Astrocyte (in vitro differentiated cells and primary cell): ENCODE data around the gene GCNT1. TPM values are rescaled to one million over a fixed set of nuclear protein-coding genes. Genes with fewer than 3 reads are reported as not detected.

Experiments used
- DNase-seq: peaks from one replicate; pipeline ENCODE4 v3.0.0-alpha.2; 2010; ENCODE audit warnings: low read depth
- FAIRE-seq: peaks from 2 replicates; lab custom pipeline; 2011; peaks lifted over from hg19 to GRCh38; lab: Jason Lieb, UNC
- H2AFZ ChIP-seq: 2 replicates; pipeline ENCODE4 v1.6.0; 2012; ENCODE audit warnings: low read depth, low read length, inconsistent platforms
- H3K27ac ChIP-seq: 2 replicates; pipeline ENCODE4 v1.5.1; 2011; ENCODE audit warnings: low read depth, low read length, inconsistent platforms
- H3K27me3 ChIP-seq: 2 replicates; pipeline ENCODE4 v1.6.0; 2011; ENCODE audit warnings: low read length, inconsistent platforms; ENCODE audit not compliant: insufficient read depth
- H3K36me3 ChIP-seq: 2 replicates; pipeline ENCODE4 v1.5.1; 2011; ENCODE audit warnings: low read length, inconsistent platforms; ENCODE audit not compliant: insufficient read depth
- H3K4me1 ChIP-seq: 2 replicates; pipeline ENCODE4 v1.5.1; 2011; ENCODE audit warnings: low read length, inconsistent platforms; ENCODE audit not compliant: insufficient read depth
- H3K4me2 ChIP-seq: 2 replicates; pipeline ENCODE4 v1.6.0; 2012; ENCODE audit warnings: low read length, inconsistent platforms
- H3K4me3 ChIP-seq: 2 replicates; pipeline ENCODE4 v1.5.1; 2011; ENCODE audit warnings: low read depth, mild to moderate bottlenecking, low read length, inconsistent platforms; ENCODE audit not compliant: insufficient read depth
- H3K79me2 ChIP-seq: 2 replicates; pipeline ENCODE4 v1.6.0; 2012; ENCODE audit warnings: mild to moderate bottlenecking, low read length, inconsistent platforms; ENCODE audit not compliant: insufficient read depth
- H3K9ac ChIP-seq: 2 replicates; pipeline ENCODE4 v1.6.0; 2012; ENCODE audit warnings: mild to moderate bottlenecking, low read length, inconsistent platforms
- H3K9me3 ChIP-seq: 2 replicates; pipeline ENCODE4 v1.5.1; 2012; ENCODE audit warnings: low read depth, mild to moderate bottlenecking, low read length, inconsistent platforms; ENCODE audit not compliant: insufficient read depth
- H4K20me1 ChIP-seq: 2 replicates; pipeline ENCODE4 v1.6.0; 2012; ENCODE audit warnings: low read length, inconsistent platforms; ENCODE audit not compliant: insufficient read depth
- H3K27ac Mint-ChIP-seq: one replicate; pipeline ENCODE4 v1.8.0; 2021; ENCODE audit warnings: mild to moderate bottlenecking, mixed read lengths; ENCODE audit not compliant: unreplicated experiment
- H3K27me3 Mint-ChIP-seq: one replicate; pipeline ENCODE4 v1.8.0; 2021; ENCODE audit warnings: low read depth, mixed read lengths; ENCODE audit not compliant: unreplicated experiment
- H3K36me3 Mint-ChIP-seq: one replicate; pipeline ENCODE4 v1.8.0; 2021; ENCODE audit warnings: low read depth, mixed read lengths; ENCODE audit not compliant: unreplicated experiment
- H3K4me1 Mint-ChIP-seq: one replicate; pipeline ENCODE4 v1.8.0; 2021; ENCODE audit warnings: low read depth, mixed read lengths; ENCODE audit not compliant: unreplicated experiment
- H3K4me3 Mint-ChIP-seq: one replicate; pipeline ENCODE4 v1.8.0; 2021; ENCODE audit warnings: mild to moderate bottlenecking, moderate library complexity, mixed read lengths; ENCODE audit not compliant: unreplicated experiment
- H3K9me3 Mint-ChIP-seq: one replicate; pipeline ENCODE4 v1.8.0; 2021; ENCODE audit warnings: mild to moderate bottlenecking, mixed read lengths; ENCODE audit not compliant: unreplicated experiment
- CTCF ChIP-seq: IDR thresholded peaks from 2 replicates; pipeline ENCODE4 v1.5.1; 2011; ENCODE audit warnings: low read depth, mild to moderate bottlenecking, inconsistent platforms, low read length, moderate library complexity; ENCODE audit not compliant: insufficient read depth
- EZH2 ChIP-seq: IDR thresholded peaks from 2 replicates; pipeline ENCODE4 v1.6.1; 2012; ENCODE audit warnings: mild to moderate bottlenecking, low read length, inconsistent platforms; ENCODE audit not compliant: insufficient read depth
- total RNA-seq: library from RNA; stranded (reverse); gene quantifications from 2 replicates; pipeline ENCODE4 v1.2.1, GENCODE V29; 2021

Gene GCNT1
- total RNA-seq, 1 donor from 2014 or later = 14.7 TPM

DNA sequence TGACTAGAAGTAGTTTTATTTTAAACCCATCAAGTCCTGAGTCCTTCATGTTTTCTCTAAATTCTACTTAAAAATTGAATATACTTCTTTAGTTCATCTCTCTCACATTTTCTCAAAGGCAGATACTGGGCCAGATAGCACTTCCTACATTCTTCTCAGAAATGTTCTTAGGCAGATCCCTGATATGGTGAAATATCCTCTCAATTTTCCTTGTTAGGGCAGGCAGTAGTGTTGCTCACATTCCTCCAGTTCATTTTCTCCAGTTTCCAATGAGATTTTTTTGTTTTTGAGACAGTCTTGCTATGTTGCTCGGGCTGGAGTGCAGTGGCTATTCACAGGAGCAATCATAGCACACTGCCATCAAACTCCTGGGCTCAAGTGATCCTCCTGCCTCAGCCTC, 5.7 kb downstream of the GCNT1 start:
- no peaks in the 10 kb centered on the region for H3K36me3 ChIP-seq
- no peak overlapping the region for H3K4me3 Mint-ChIP-seq
- H3K4me1 ChIP-seq = peaks cover 5% of the 10 kb centered on the region
- peaks cover 23% of the 10 kb centered on the region for H4K20me1 ChIP-seq
- no peak for TF ChIP-seq CTCF
- no peak for TF ChIP-seq EZH2
- no peaks in the 10 kb centered on the region for H3K4me1 Mint-ChIP-seq
- H3K27me3 ChIP-seq = no peaks in the 10 kb centered on the region
- H3K27ac Mint-ChIP-seq = no peak overlapping the region
- no peak overlapping the region for H2AFZ ChIP-seq
- peaks cover 2% of the 10 kb centered on the region for H3K27me3 Mint-ChIP-seq
- H3K4me3 ChIP-seq = no peak overlapping the region
- DNase-seq (no peak), FAIRE-seq (no peak)
- peaks cover 36% of the 10 kb centered on the region for H3K79me2 ChIP-seq
- H3K9ac ChIP-seq = no peak overlapping the region
- H3K4me2 ChIP-seq = no peak overlapping the region
- H3K36me3 Mint-ChIP-seq = peaks cover 12% of the 10 kb centered on the region
- no peak overlapping the region for H3K27ac ChIP-seq
- no peaks in the 10 kb centered on the region for H3K9me3 ChIP-seq
- H3K9me3 Mint-ChIP-seq = no peaks in the 10 kb centered on the region

GRCh38 chr9:76465442-76466298, 6.7 kb downstream of the GCNT1 start:
- Histone ChIP-seq H3K9me3 (no peaks in the 10 kb centered on the region), H3K4me3 (no peak overlapping the region), H4K20me1 (peaks cover 23% of the 10 kb centered on the region), H3K27me3 (no peaks in the 10 kb centered on the region), H3K27ac (no peak overlapping the region), H3K9ac (no peak overlapping the region), H3K4me1 (no peaks in the 10 kb centered on the region), H2AFZ (no peak overlapping the region), H3K79me2 (peaks cover 35% of the 10 kb centered on the region), H3K36me3 (no peaks in the 10 kb centered on the region), H3K4me2 (no peak overlapping the region)
- Mint-ChIP-seq H3K4me3 (no peak overlapping the region), H3K27me3 (peaks cover 2% of the 10 kb centered on the region), H3K36me3 (peaks cover 12% of the 10 kb centered on the region), H3K27ac (no peak overlapping the region), H3K9me3 (no peaks in the 10 kb centered on the region), H3K4me1 (no peaks in the 10 kb centered on the region)
- DNase-seq (no peak), FAIRE-seq (no peak)
- TF ChIP-seq CTCF (no peak), EZH2 (no peak)

GRCh38 chr9:76466299-76466605, 7.3 kb downstream of the GCNT1 start:
- Histone ChIP-seq H2AFZ (no peak overlapping the region), H3K4me3 (no peak overlapping the region), H3K27me3 (no peaks in the 10 kb centered on the region), H3K9me3 (no peaks in the 10 kb centered on the region), H3K79me2 (peaks cover 31% of the 10 kb centered on the region), H3K27ac (no peak overlapping the region), H3K9ac (no peak overlapping the region), H4K20me1 (peaks cover 18% of the 10 kb centered on the region), H3K4me2 (no peak overlapping the region), H3K36me3 (no peaks in the 10 kb centered on the region), H3K4me1 (no peaks in the 10 kb centered on the region)
- Mint-ChIP-seq H3K27me3 (peaks cover 2% of the 10 kb centered on the region), H3K27ac (no peak overlapping the region), H3K4me3 (no peak overlapping the region), H3K36me3 (peaks cover 12% of the 10 kb centered on the region), H3K4me1 (no peaks in the 10 kb centered on the region), H3K9me3 (no peaks in the 10 kb centered on the region)
- DNase-seq (no peak), FAIRE-seq (no peak)
- TF ChIP-seq EZH2 (no peak), CTCF (no peak)
